ENCODE measurements around the gene TLL1.

TLL1 gene

GRCh38 chr4:166049036-166049435 lies 176.0 kb downstream of the TLL1 start:
- DNase-seq (ENCODE audit: low read depth): no peak

- DNase-seq (ENCODE audit: low read depth): no peak
Observed at GRCh38 chr4:166064721-166065120, 191.7 kb downstream of the TLL1 start.

- DNase-seq (ENCODE audit: low read depth): no peak
Observed at GRCh38 chr4:166065324-166065723, 192.3 kb downstream of the TLL1 start.

- no peak for DNase-seq (ENCODE audit: low read depth)
Observed at GRCh38 chr4:166066936-166067335, 193.9 kb downstream of the TLL1 start.

GRCh38 chr4:166067915-166068314 lies 194.9 kb downstream of the TLL1 start:
- no peak for DNase-seq (ENCODE audit: low read depth)

GRCh38 chr4:166073783-166074182 lies 200.7 kb downstream of the TLL1 start:
- DNase-seq (ENCODE audit: low read depth): no peak

GRCh38 chr4:166075599-166075998 lies 202.6 kb downstream of the TLL1 start:
- DNase-seq (ENCODE audit: low read depth): no peak

GRCh38 chr4:166077782-166078181 lies 204.7 kb downstream of the TLL1 start:
- no peak for DNase-seq (ENCODE audit: low read depth)

- DNase-seq (ENCODE audit: low read depth): no peak
Observed at GRCh38 chr4:166078383-166078782, 205.3 kb downstream of the TLL1 start.

GRCh38 chr4:166078955-166079354 lies 205.9 kb downstream of the TLL1 start:
- DNase-seq (ENCODE audit: low read depth): no peak

GRCh38 chr4:166087569-166087968 lies 214.5 kb downstream of the TLL1 start:
- DNase-seq (ENCODE audit: low read depth): no peak

- no peak for DNase-seq (ENCODE audit: low read depth)
Observed at GRCh38 chr4:166088576-166088975, 215.5 kb downstream of the TLL1 start.

GRCh38 chr4:166091146-166091545 lies 218.1 kb downstream of the TLL1 start:
- no peak for DNase-seq (ENCODE audit: low read depth)

GRCh38 chr4:166091912-166092510 lies 219.0 kb downstream of the TLL1 start:
- DNase-seq (ENCODE audit: low read depth): no peak

GRCh38 chr4:166092797-166093290 lies 219.8 kb downstream of the TLL1 start:
- DNase-seq (ENCODE audit: low read depth): no peak

GRCh38 chr4:166104623-166105022 lies 231.6 kb downstream of the TLL1 start:
- DNase-seq (ENCODE audit: low read depth): no peak

- DNase-seq (ENCODE audit: low read depth): no peak
Observed at GRCh38 chr4:166121897-166122296, 248.9 kb downstream of the TLL1 start.

GRCh38 chr4:166123546-166123945 lies 250.5 kb downstream of the TLL1 start:
- DNase-seq (ENCODE audit: low read depth): no peak

- no peak for DNase-seq (ENCODE audit: low read depth)
Observed at GRCh38 chr4:166128403-166128802, 255.4 kb downstream of the TLL1 start.

- no peak for DNase-seq (ENCODE audit: low read depth)
Observed at GRCh38 chr4:166134285-166134684, 261.2 kb downstream of the TLL1 start.

- no peak for DNase-seq (ENCODE audit: low read depth)
Observed at GRCh38 chr4:166140951-166141350, 267.9 kb downstream of the TLL1 start.

GRCh38 chr4:166143227-166143626 lies 270.2 kb downstream of the TLL1 start:
- DNase-seq (ENCODE audit: low read depth): no peak

- DNase-seq (ENCODE audit: low read depth): no peak
Observed at GRCh38 chr4:166144607-166145006, 271.6 kb downstream of the TLL1 start.

- DNase-seq (ENCODE audit: low read depth): no peak
Observed at GRCh38 chr4:166146806-166147540, 273.9 kb downstream of the TLL1 start.
